GM19351 (cell line): ENCODE results near the gene USP12.
"Not testable (repeated sequence)": the region's sequence is repeated elsewhere in the genome, so short reads cannot be mapped to it uniquely, and the experiment has no call there.

Experiments
- ATAC-seq: cut with Tn5 transposase; IDR thresholded peaks from one replicate; pipeline ENCODE4 v1.9.1; 2021; ENCODE audit warnings: mild to moderate bottlenecking, moderate library complexity; ENCODE audit not compliant: unreplicated experiment

Gene USP12, protein sequence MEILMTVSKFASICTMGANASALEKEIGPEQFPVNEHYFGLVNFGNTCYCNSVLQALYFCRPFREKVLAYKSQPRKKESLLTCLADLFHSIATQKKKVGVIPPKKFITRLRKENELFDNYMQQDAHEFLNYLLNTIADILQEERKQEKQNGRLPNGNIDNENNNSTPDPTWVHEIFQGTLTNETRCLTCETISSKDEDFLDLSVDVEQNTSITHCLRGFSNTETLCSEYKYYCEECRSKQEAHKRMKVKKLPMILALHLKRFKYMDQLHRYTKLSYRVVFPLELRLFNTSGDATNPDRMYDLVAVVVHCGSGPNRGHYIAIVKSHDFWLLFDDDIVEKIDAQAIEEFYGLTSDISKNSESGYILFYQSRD

DNA sequence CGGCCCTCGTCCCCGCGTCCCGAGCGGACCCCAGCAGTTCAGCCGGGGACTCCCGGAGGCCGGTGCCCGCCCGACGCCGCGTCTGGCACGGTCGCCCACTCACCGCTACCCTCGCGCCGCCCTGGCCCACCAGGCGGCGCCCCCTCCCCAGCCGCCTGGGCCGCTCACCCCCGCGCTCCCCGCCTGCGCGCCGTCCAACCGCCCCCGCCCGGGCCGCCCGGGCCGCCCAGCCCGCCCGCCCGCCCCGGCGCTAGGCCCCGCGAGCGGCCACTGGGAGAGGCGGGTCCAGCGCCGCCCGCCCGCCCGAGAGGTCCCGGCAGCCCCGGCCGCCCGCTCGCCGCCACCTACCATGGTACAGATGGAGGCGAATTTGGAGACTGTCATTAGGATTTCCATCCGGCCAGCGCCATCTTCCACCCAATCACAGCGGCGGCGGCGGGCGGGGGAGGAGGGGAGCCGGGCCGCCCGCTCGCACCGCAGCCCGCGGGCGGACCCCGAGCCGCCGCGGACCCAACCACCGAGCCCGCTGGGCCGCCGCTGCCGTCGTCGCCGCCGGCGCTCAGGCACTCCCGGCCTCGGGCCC lies at the start of gene USP12:
USP12 (minus strand) TSS at position 568 of the 583 bp plus-strand sequence; CDS start at position 396, 172 bp downstream.
- peak; percentile 3 for ATAC-seq

DNA sequence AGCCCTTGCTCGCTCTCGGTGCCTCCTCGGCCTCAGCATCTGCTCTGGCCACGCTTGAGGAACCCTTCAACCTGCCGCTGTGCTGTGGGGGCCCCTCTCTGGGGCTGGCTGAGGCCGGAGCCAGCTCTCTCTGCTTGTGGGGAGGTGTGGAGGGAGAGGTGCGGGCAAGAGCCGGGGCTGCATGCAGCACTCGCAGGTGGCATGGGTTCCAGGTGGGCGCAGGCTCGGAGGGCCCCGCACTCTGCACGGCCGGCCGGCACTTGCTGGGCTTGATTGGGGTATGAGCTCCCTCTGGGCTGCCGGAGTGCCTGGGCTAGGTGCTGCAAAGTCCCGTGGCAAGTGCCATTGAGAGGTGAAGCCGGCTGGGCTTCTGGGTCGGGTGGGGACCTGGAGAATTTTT lies 48.0 kb upstream of the USP12 start:
- ATAC-seq: no peak

DNA sequence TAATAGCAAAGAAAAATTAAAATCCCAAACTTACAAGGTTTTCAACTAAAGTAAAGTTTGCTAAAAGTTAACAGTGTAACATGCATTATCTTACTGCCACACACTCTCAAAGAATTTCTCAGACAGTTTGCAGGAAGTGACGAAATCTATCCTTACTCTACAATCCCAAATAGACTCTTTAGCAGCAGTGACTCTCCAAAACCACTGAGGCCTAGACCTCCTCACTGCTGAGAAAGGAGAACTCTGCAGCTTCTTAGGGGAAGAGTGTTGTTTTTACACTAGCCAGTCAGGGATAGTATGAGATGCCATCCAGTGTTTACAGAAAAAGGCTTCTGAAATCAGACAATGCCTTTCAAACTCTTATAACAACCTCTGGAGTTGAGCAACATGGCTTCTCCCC lies 47.2 kb upstream of the USP12 start:
- ATAC-seq: not testable (repeated sequence)

DNA sequence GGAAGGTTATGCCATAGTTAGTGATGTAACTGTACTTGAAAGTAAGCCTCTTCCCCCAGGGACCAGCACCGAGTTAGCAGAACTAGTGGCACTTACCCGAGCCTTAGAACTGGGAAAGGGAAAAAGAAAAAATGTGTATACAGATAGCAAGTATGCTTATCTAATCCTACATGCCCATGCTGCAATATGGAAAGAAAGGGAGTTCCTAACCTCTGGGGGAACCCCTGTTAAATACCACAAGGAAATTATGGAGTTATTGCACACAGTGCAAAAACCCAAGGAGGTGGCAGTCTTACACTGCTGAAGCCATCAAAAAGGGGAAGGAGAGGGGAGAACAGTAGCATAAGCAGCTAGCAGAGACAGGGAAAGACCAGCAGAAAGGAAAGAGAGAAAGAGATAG lies 46.2 kb upstream of the USP12 start:
- ATAC-seq: not testable (repeated sequence)

DNA sequence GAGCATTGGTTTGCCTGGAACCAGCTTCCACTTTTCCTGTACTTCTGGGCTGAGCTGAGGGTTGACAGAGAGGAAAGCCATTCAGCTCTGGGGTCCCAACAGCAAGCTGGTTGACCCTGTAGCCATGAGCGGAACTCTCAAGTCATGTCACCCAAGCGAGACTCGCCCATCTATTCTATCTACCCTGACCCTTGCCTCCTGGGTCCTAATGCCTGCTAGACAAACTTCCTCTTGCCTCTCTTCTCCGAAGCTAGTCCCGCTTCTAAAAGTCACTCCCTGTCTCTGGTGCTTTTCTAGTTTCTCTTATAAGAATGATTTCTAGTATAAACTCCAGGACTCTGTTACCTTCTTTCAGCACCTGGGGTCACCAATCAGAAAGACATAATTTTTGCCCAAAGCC lies 41.8 kb upstream of the USP12 start:
- ATAC-seq: not testable (repeated sequence)

DNA sequence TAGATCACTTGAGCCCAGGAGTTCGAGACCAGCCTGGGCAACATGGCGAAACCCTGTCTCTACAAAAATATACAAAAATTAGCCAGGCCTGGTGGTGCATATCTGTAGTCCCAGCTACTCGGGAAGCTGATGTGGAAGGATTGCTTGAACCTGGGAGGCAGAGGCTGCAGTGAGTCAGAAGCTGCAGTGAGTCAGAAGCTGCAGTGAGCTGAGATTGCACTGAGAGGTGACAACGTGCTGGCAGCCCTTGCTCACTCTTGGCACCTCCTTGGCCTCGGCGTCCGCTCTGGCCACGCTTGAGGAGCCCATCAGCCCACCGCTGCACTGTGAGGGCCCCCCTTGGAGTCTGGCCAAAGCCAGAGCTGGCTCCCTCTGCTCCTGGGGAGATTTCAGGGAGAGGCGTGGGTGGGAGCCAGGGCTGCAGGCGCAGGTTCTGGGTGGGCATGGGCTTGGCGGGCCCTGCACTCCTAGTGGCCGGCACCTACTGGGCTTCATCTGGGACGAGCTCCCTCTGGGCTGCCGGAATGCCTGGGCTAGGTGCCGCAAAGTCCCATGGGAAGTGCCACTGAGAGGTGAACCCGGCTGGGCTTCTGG lies 40.3 kb upstream of the USP12 start:
- ATAC-seq: no peak

DNA sequence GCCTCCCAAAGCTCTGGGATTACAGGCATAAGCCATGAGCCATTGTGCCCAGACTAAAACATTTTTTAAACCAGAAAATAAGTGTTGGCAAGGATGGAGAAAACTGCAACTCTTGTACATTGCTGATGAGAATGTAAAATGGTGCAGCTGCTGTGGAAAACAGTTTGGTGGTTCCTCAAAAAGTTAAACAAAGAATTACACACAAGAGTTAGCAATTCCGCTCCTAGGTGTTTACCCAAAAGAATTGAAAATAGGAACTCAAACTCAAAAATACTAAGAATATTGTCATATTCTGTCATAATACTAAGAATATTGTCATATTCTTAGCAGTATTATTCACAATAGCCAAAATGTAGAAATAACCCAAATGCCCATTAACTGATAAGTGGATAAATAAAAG lies 39.7 kb upstream of the USP12 start:
- ATAC-seq: no peak

DNA sequence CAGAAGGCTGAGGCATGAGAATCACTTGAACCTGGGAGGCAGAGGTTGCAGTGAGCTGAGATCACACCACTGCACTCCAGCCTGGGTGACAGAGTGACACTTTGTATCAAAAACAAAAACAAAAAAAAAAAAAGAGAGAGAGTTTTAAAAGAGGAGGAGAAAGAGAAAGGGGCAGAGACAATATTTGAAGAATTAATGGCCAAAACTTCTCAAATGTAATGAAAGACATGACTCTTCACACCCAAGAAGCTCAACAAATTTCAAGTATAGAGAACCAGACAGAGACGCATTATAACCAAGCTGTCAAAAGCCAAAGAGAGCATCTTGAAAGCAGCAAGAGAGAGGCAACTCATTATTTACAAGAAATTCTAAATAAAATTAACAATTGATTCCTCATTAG lies 36.9 kb upstream of the USP12 start:
- no peak for ATAC-seq

DNA sequence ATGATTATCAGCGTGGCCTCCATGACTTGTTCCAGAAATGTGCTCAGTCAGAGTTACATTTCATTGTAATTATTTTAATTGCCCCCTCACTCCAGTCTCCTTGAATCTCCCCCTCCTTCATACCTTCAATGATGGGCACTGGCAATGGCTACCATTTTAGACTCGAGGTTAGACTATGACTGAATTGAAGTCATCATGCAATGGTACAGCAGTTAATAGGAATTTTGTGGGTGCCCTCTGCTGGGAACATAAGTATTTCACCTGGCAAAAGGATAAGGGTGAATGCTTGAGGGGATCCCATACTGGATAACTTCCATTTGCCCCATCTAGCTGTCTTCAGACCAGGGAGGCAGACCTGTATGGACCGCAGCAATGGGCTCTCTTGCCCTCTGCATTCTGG lies 32.2 kb upstream of the USP12 start:
- ATAC-seq: no peak

DNA sequence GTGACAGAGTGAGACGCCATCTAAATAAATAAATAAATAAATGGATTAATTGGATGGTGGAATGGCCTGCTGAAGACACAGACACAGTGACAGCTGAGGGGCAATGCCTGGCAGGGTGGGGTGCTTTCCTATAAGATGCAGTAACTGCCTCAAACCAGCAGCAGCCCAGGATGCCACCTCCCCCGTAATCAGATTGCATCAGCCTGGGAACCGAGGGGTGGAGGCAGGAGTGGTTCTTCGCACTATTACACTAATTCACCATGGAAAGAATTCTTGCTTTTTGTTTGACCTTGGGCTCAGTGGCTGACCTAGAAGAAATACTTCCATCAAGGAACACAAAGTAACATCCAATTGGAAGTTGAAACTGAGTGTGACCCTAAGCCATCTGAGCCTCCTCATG lies 31.6 kb upstream of the USP12 start:
- ATAC-seq: no peak

DNA sequence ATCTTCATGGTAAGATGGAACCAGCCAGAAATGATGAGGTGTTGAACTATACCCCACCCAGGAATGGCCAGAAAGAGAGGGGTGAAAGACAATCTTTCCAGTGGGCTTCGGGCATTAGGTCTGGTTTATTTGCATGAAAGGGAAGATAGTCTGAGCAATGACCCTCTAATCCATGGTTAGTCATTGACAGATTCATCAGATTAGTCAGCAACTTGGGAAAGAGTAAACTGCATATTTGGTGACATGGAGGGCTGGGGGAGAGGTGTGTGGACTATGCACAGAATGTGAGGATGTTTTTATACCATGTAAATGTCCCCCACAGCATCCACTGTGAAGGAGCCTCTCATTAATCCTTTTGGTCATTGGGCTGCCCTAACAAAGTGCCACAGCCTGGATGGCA lies 30.1 kb upstream of the USP12 start:
- no peak for ATAC-seq

DNA sequence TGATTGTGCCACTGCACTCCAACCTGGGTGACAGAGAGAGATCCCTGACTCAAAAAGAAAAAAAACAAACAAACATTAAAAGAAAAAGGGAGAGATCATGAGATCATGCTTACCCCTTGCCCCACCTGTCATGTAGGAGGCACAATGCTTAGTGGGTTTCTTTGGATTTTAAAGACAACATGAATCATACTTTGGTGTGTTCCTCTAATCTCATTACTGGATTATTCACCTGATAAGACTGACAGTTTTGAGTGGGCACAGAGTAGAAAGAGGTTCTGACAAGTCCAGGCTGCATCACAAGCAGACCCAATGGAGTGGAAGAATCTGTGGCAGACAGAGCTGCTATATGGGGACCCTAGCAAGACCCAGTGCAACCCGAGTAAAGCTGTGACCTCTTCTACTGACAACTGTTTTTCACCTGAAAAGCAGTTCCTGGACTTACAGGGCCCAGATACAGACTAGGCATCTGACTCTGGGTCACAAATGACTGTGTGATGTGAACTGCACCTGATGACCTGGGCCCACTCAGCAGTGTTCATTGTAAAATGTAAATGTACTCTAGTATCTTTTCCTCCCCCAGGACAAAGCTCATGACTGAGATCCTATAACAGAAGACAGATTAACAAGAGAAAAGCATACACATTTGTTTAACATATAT lies 28.9 kb upstream of the USP12 start:
- no peak for ATAC-seq

DNA sequence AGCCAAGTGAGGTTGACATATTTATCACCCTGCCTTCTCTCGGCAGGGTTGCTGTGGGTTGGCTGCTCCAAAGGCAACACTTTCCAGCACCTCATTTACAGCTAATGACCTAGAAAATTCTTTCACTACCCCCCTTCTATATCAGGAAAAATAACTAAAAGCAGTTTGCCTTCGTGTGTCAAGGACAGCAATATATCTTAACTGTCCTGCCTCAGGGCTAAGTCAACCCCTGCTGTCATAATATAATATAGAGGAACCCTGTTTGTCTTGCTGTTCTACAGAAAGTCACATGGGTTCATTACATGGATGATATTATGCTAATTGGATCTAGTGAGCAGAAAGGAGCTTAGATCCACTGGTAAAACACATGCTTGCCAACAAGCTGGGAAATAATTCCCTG lies 28.1 kb upstream of the USP12 start:
- no peak for ATAC-seq

DNA sequence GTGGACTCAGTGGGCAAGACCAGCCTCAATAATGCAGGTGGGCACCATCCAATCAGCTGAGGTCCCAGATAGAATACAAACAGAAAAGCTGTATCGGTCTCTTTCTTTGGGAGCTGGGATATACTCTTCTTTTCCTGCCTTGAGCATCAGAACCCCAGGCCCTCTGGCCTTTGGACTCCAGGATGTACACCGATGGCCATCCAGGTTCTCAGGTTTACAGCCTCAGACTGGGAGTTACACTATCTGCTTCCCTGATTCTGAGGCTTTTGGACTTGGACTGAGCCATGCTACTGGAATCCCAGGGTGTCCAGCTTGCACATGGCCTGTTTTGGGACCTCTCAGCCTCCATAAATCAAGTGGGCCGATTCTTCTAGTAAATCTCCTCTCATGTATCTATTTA lies 27.6 kb upstream of the USP12 start:
- no peak for ATAC-seq

DNA sequence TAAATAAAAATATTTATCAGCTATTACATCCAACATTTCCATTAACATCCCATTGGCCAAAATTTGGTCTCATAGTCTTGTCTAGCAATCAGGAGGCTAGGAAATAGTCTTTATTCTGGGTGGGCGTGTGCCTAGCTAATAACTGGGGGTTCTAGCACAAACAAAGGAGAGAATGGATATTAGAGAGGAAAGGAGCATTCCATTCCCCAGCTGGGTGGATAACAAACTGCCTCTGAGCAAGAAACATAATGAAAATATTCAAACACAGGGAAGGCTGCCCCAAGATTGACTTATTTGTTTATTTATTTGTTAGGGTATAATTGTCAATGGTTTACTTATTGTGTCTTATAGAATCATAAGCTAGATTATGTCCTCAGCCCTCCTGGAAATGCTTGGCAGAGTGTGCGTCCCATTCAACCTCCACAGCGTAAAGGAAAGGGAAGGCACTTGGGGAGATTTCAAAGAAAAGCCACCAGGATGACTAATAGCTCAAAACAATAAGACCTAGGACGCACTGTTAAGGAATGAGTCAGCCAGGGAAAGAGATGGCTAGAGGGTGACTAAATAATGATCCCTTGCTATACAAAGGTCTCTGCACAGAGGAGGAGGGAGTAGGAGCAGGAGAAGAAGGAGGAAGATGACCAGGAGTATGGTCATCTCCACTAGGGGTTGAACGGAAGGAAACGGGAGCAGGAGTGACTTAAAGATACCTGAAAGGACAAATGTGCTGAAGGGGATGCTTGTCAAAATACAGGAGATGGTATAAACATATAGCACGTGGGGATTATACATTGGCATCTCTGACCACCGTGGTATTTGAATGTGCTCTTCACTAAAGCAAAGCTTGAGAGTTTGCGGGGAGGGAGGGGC lies 23.5 kb upstream of the USP12 start:
- no peak for ATAC-seq

DNA sequence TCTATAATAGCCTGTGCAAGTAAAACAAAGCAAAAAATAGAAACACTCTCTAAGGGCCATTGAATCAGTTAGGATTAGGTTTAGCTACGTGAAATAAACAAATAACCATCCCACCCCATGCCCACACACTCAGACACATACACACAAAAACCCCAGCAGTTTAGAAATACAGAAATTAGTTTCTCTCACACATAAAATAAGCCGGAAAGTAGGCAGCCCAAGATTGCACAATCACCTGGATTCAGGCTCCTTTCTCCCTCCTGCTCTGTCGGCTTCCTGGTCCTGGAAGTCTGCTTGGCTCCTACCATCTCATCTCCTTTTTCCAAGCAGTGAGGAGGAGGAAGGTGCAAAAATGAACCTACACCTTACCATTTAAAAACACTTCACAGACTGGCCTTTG lies 22.6 kb upstream of the USP12 start:
- no peak for ATAC-seq

DNA sequence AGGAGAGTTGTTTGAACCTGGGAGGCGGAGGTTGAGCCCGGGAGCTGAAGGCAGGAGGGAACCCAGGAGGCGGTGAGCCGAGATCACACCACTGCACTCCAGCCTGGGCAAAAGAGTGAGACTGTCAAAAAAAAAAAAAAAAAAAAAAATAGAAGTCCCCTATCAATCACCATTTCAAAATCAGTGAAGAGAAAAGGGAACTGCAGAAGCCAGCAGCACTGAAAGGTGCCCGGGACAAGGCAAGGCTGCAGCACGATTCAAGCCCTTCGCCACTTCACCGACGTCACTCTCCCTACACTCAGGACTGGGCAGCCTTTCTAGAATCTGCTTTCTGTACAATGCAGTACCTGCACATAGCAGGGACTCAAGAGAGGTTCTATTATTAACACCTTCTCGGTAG lies 21.9 kb upstream of the USP12 start:
- ATAC-seq: no peak

DNA sequence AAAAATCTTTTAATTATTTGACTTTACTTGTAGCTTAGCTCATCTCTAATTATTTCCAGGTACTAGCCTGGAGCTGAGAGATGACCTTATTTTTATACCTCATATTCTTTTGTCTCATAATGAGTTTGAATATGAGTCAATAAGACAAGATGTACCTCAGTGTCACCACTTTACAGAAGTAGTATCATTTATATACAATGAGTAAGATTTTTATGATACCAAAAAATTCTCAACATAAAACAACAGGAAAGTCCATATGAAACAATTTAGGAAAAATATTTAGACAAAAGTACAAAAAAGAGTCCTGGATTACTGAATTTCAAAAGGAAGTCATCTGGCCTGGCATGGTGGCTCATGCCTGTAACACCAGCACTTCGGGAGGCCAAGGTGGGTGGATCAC lies 21.4 kb upstream of the USP12 start:
- ATAC-seq: no peak

DNA sequence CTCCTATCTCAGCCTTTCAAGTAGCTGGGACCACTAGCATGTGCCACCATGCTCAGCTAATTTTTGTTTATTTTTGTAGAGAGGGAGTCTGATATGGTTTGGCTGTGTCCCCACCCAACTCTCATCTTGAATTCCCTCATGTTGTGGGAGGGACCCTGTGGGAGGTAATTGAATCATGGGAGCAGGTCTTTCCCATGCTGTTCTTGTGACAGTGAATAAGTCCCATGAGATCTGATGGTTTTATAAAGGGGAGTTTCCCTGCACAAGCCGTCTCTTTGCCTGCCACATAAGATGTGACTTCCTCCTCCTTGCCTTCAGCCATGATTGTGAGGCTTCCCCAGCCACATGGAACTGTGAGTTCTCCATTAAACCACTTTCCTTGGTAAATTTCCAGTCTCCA lies 20.8 kb upstream of the USP12 start:
- ATAC-seq: not testable (repeated sequence)

DNA sequence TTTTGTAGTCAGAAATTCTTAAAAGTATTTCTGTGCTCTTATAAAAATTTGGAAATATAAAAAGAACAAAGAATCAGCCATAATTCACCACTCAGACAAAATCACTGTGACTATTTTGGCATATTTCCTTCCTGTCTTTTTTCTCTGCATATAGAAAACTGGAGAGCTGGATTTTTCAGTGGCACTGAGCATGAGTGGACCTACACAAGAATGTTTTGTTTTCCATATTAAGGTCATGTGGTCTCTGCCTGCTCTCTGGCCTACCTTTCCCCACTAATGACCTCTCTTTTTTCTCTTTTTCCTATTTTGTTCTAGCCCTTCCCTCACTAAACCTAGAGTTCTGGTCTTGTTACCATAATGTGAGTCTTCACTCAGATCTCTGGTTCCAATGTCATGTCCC lies 17.6 kb upstream of the USP12 start:
- ATAC-seq: no peak

DNA sequence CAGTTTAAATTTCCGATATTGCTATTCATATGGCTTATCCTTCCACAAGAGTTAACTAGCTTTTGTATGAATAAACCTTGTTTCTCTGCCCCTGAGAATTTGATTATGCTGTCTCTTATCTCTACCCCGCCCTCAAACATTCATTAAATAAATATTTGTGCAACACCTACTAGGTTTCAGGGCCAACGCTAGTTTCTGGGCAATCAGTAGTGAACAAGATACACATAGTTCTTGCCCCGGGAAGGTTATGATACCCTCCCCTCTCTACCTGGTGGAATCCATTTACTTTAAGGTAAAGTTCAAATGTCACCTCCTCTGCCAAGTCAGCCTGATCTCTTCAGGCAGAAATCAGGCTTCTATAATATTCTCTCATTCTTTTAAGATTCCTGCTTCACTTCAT lies 16.6 kb upstream of the USP12 start:
- ATAC-seq: no peak
